GM19239 (cell line): ENCODE results near the gene DCANP1.
A peak's percentile ranks its signal among the peaks of the same experiment; 100 is the strongest.

ENCODE experiments used
- DNase-seq: peaks from one replicate; pipeline ENCODE4 v3.0.0; 2011; ENCODE audit warnings: low spot score; ENCODE audit not compliant: insufficient read length
- FAIRE-seq: peaks from 2 replicates; lab custom pipeline; 2011; peaks lifted over from hg19 to GRCh38; lab: Jason Lieb, UNC

The DCANP1 gene

GRCh38 chr5:135428586-135428985 is 18.6 kb downstream of the DCANP1 start:
- FAIRE-seq (no peak), DNase-seq (no peak)

GRCh38 chr5:135426102-135427082 is 20.8 kb downstream of the DCANP1 start:
- DNase-seq (peak; percentile 24), FAIRE-seq (peak; percentile 78)

GRCh38 chr5:135425641-135426040 is 21.5 kb downstream of the DCANP1 start:
- FAIRE-seq (no peak), DNase-seq (no peak)

GRCh38 chr5:135423846-135424168 is 23.3 kb downstream of the DCANP1 start:
- FAIRE-seq (no peak), DNase-seq (no peak)

GRCh38 chr5:135423146-135423845 is 23.9 kb downstream of the DCANP1 start:
- FAIRE-seq (no peak), DNase-seq (no peak)

- FAIRE-seq (no peak), DNase-seq (no peak)
Measured at GRCh38 chr5:135422419-135422818, 24.7 kb downstream of the DCANP1 start.

DNA sequence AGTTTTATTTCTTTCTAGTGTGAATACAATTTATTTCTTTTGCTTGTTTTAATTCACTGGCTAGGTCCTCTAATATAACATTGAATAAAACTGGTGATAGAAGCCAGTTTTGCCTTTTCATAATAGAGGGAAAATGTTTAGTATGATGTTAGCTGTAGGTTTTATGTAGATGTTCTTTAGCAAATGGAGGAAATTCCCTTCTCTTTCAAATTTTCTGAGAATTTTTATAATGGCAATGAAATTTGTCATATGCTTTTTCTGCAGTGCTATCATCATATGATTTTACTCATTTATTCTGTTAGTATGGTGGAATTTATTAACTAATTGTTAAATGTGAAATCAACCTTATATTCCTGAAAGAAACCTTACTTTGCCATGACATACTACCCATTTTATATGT is 30.1 kb downstream of the DCANP1 start:
- FAIRE-seq (no peak), DNase-seq (no peak)

DNA sequence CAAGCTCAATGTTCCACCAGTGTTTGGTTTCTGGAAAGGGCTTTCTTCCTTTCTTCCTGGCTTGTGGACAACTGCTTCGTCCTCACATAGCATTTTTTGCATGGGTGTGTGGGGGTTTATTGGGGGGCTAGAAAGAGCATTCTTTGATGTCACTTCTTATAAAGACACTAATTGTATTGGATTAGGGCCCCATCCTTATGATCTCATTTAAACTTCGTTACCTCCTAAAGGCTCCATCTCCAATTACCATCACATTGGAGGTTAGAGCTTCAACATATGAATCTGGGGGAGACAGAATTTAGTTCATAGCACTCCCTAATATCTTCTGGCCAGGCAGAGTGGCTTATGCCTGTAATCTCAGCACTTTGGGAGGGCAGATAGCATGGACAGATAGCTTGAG is 42.1 kb downstream of the DCANP1 start:
- FAIRE-seq (no peak), DNase-seq (no peak)

DNA sequence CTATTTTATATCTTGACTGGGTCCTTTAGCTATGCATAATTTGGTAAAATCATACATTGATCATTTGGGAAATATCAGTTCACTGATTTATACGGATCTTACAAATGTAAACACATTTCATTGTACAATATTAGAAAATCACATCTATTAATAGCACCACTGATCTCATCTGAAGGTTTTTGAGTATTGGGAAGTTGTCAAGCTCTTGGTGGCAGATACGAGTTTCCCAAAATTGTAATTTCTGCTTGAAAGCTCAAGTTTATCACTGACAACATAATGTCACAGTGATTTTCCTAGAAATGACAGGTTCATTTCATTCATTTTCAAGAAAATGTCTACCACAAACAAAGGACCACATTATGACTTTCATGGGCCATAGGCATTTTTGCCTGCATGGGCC is 45.1 kb downstream of the DCANP1 start:
- FAIRE-seq (no peak), DNase-seq (no peak)

DNA sequence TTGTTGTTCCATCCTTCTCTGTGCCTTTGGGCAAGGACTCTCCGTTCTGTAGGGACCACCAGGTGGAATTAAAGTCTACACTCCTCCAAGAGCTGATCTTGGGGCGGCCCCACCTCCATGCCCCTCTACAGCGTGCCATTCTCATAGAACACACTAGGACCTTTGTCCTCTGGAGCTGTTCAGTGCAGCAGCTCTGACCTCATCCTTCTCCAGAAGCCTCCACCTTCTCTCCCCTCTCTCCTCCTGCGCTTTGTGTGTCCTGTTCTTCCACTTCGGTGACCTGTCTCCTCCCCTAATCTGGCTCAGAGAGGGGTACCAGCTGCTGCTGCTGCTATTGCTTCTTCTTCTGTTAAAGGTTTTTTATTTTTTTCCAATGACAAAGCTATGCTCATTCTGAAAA is 46.3 kb downstream of the DCANP1 start:
- DNase-seq: no peak

GRCh38 chr5:135399794-135400542 is 47.2 kb downstream of the DCANP1 start:
- FAIRE-seq (no peak), DNase-seq (no peak)

More for the DNA sequence above, 46.3 kb downstream of the DCANP1 start:
- FAIRE-seq: no peak

GRCh38 chr5:135398855-135399793 is 48.0 kb downstream of the DCANP1 start, which contains the start of gene MACROH2A1:
Gene MACROH2A1, minus strand, starts transcription at chr5:135399231. Its CDS starts 10,138 bp downstream, at chr5:135389093.
- FAIRE-seq (peak; percentile 8), DNase-seq (peak; percentile 89)

DNA sequence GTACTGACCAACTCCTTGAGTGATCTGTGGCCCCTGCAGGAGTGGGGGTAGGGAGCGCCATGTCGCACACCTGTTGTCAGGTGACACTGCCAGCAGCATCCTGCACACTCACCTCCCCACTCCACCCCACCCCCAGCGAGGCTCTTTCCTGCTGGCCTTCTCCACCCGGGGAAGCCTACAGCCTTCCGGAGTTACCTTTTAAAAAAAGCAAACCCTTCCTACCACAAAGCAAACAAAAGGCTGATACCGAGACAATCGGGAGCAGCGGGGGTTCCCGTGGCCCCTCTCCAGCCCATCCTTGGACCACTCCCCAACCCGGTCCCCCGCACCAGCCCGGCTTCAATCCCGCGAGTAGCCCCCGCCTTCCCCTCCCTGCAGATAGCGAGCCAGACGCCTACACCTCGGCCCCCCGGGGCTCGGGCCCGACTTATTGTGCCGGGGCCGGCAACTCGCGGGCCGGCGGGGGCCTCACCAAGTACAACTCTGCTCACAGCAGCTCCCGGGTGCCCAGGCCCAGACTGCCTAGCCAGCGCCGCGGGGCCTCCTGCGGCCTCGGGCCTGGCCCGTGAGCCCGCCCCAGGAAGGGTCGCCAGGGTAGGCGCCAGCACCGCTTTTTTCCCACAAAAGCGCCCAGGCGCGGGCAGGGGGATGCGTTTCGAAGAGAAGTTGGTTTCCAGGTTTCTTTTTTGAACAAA is 48.8 kb downstream of the DCANP1 start:
- peak; percentile 67 for FAIRE-seq

GRCh38 chr5:135397084-135397483 is 50.1 kb downstream of the DCANP1 start:
- FAIRE-seq: no peak
- no peak for DNase-seq

More for the DNA sequence above, 48.8 kb downstream of the DCANP1 start:
- DNase-seq: no peak

DNA sequence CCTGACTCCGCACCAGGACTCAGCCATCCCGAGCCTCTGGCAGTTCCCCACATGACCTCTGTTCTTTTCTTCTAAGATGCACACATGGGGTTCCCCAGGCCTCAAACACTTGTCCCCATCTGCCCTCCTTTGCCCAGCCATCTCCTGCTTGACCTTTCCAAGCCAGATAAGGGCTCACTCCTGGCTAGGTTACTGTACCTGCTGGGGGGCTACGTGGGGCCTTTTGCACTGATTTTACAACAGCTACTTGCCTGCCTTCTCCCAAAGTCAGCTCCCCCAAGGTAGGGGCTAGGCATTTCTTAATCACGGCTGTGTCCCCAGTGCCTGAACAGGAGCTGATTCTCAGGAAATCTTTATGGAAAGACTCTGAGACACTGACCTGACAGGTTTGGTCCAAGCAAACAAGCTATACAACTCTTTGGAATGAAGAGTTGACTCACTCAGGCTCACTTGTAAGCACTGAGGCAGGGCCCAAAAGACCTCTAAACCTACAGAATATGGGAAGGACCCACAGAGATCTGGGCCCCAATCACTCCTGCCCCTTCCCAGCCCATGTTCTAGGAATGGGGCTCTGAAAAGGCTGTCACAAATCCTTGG is 50.6 kb downstream of the DCANP1 start:
- no peak for FAIRE-seq
- DNase-seq: no peak

DNA sequence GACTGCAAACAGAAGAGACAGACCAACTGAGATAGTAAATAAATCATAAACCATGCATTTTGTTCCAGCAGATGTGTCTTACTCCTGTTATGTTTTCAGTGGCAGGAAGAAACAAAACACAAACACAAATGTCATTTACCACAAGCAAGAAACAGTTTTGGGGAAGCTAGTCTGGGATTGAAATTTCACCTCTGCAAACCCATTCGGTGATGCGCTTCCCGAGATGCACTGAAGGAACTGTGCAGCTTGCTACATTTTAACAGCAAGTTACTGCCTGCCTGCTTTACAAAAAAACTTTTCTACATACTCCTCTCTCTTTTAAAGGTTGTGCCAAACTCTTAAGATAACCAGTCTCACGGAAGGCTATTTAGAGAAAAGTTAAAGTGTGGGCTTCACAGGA is 51.3 kb downstream of the DCANP1 start:
- no peak for DNase-seq
- FAIRE-seq: no peak

DNA sequence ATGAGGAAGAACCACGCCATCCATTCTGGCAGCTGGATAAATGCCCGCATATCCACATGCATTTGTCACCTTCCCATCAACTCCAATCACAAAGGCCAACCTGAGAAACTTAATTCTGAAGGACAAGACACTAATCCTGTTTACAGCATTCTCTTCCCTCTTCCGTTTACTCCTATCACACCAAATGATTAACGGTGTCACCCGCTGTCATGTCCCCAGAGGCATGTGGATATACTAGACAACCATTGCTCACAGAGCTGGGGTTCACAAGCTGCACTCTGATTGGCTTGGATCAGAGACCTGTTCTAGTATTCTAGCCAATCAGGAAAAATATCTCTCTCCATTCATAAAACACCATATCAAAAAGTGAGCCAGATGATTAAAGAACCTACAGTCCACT is 51.7 kb downstream of the DCANP1 start:
- FAIRE-seq (no peak), DNase-seq (no peak)
